Esophagus squamous epithelium (tissue), 4 donors: ENCODE data around the gene PRKCE.

Experiments used
- CTCF ChIP-seq, 6 experiments: fragments of 450-650 bp in 4 of 6; fragments of 200-600 bp in 2 of 6; sonication (generic) in 2 of 6; IDR thresholded peaks; one replicate each; pipeline ENCODE4 v1.5.1; 2016 to 2019; ENCODE audit warnings: antibody characterized with exemption in 6 of 6, mild to moderate bottlenecking in 4 of 6, moderate library complexity in 4 of 6
- POLR2A ChIP-seq, 4 donors: fragments of 450-650 bp; IDR thresholded peaks; one replicate each; pipeline ENCODE4 v1.6.1; 2017; ENCODE audit warnings: antibody characterized with exemption in 4 of 4, mild to moderate bottlenecking in 4 of 4, moderate library complexity in 3 of 4

- no peak for TF ChIP-seq CTCF (IDR thresholded peaks at IDR 0.05)
- no peak for TF ChIP-seq POLR2A (IDR thresholded peaks at IDR 0.05)
These were observed 267.1 kb downstream of the PRKCE start for GRCh38 chr2:45918463-45919159.
